VCaP (cell line): Measurements from ENCODE around the gene HS3ST5.

ENCODE experiments used
- H3K27ac ChIP-seq: fragments of 450-650 bp; 2 replicates; pipeline ENCODE4 v1.5.1; 2017
- CTCF ChIP-seq: fragments of 450-650 bp; conservative IDR thresholded peaks from 2 replicates; pipeline ENCODE4 v1.5.1; 2017; ENCODE audit warnings: mild to moderate bottlenecking, moderate library complexity

Gene HS3ST5

DNA sequence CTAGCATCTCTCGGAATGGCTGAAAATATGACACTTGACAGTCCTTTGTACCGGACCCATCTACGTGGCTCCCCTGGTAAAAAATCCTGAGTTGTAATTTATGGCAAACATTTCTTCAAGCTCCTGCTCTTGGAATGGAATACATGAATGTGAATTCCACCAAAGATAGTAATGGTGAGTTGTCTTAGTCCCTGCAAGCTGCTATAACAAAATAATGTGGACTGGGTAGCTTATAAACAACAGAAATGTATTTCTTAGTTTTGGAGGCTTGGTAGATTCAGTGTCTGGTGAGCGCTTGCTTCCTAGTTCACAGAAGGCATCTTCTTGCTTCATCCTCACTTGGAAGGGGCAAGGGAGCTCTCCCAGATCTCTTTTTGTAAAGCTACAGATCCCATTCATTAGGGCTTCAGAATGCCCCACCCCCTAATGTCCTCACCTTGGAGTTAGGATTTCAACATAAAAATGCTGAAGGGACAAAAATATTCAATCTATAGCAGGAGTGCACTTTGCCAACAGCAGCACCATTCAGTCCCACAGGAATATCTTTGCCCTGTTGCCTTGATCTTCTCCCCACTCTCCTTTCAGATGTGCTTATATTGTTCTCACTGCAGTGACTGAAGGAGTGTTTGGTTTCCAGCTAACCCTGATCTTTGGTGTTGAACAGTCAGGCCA, 204.1 kb downstream of the HS3ST5 start:
- no peak for TF ChIP-seq CTCF
- H3K27ac ChIP-seq = no peak overlapping the region

DNA sequence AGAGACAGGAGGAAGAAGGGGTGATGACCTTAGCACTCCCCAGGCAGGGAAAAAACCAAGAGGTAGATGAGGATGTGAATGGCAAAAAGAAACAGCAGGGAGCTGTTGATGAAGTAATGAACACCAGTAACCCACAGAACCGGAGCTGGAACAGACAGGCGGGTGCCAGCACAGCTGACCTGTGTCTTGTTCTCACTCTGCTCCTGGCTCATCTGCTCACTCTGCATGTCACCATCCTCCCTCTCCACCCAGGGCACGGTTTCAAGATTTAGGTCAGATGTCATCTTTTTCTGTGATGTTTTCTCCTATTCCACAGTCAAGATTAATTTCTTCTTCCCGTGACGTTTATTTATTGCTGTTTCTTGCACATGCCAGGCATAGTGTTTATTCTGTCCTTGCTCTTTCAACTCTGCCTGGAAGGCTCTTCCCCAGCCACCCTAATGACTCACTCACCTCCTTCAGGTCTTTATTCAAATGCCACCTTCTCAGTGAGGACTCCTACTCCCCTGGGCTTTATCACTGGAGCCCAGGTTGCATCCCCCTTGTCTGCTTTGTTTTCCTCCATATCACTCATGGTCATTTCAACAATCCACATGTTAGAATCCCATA, 207.4 kb downstream of the HS3ST5 start:
- TF ChIP-seq CTCF = no peak
- H3K27ac ChIP-seq = no peak overlapping the region

- H3K27ac ChIP-seq = no peak overlapping the region
- no peak for TF ChIP-seq CTCF
Measured at GRCh38 chr6:114133816-114134215, 209.0 kb downstream of the HS3ST5 start.

DNA sequence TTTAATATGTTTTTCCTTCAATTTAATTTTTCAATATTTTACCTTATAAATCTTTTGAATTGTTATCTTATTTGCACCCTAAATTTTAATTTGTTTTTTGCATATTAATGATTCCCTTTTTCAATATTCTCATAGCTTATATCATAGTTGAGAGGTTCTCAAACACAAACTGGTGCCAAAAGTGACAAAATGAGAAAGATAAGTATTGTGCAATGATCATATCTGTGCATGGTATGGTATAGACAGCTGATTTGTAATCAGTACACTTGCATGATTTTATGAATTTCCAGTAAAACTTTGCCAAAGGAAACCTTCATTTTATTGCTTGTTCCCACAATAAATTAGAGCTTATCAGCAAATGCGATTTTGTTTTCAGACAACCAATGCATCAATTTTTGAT, 210.9 kb downstream of the HS3ST5 start:
- TF ChIP-seq CTCF = no peak
- H3K27ac ChIP-seq = no peak overlapping the region

GRCh38 chr6:114125576-114125975, 217.2 kb downstream of the HS3ST5 start:
- TF ChIP-seq CTCF = no peak

GRCh38 chr6:114121913-114122662, 220.7 kb downstream of the HS3ST5 start:
- TF ChIP-seq CTCF = no peak
- H3K27ac ChIP-seq = no peak overlapping the region

More at GRCh38 chr6:114125576-114125975, 217.2 kb downstream of the HS3ST5 start:
- no peak overlapping the region for H3K27ac ChIP-seq

DNA sequence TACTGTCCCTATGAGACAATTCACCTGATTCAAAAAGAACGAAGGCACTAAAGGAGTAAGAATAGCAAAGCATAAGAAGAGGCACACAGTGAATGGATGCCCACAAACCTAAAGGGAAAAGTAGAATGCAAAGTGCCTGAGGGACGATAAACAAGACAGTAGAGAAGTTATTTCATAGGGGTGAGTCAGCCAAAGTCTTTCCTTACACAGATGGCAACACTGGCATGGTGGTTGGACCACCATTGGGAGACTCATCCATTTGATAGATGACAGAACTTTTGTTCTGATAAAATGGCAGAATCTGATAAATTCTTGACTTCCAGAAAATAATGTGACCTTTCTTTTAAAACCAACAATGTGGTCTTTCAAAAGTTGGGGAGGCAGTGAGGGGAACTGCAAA, 223.8 kb downstream of the HS3ST5 start:
- TF ChIP-seq CTCF = no peak
- H3K27ac ChIP-seq = no peak overlapping the region
